HepG2 (cell line): ENCODE results near the gene MREG. TPM values are rescaled to one million over a fixed set of nuclear protein-coding genes. Genes with fewer than 3 reads are reported as not detected.

Experiments
- ARNT ChIP-seq: fragments of 450-650 bp; IDR thresholded peaks from 2 replicates; pipeline ENCODE4 v1.6.1; 2017
- EED ChIP-seq: sonication (generic); formaldehyde crosslinking; IDR thresholded peaks from 2 replicates; pipeline ENCODE4 v1.5.0; 2020; ENCODE audit warnings: mild to moderate bottlenecking, missing genetic modification reagents
- EP300 ChIP-seq, 3 experiments: sonication (generic) in 1 of 3; formaldehyde crosslinking in 1 of 3; IDR thresholded peaks; 2 replicates each; pipeline versions ENCODE4 v1.5.1 to v1.6.1; 2011 to 2020; ENCODE audit warnings: low read depth in 2 of 3, low read length in 2 of 3, borderline replicate concordance in 1 of 3, improper control_type of control experiment in 1 of 3, mild to moderate bottlenecking in 1 of 3, missing genetic modification reagents in 1 of 3, moderate library complexity in 1 of 3
- KIAA2018 ChIP-seq: sonication (generic); formaldehyde crosslinking; IDR thresholded peaks from 2 replicates; pipeline ENCODE4 v1.5.0; 2020; ENCODE audit warnings: mild to moderate bottlenecking, missing genetic modification reagents, borderline replicate concordance
- RBAK ChIP-seq: sonication (generic); formaldehyde crosslinking; IDR thresholded peaks from 2 replicates; pipeline ENCODE4 v1.5.1; 2020; ENCODE audit warnings: mild to moderate bottlenecking, missing genetic modification reagents
- ZBTB38 ChIP-seq: sonication (generic); formaldehyde crosslinking; IDR thresholded peaks from 2 replicates; pipeline ENCODE4 v1.5.1; 2020; ENCODE audit warnings: mild to moderate bottlenecking, missing genetic modification reagents
- ZNF230 ChIP-seq: sonication (generic); formaldehyde crosslinking; IDR thresholded peaks from 2 replicates; pipeline ENCODE4 v1.4.0; 2020; ENCODE audit warnings: mild to moderate bottlenecking, missing genetic modification reagents
- polyA plus RNA-seq, 8 experiments: library from polyadenylated mRNA; depleted of rRNA in 3 of 8; stranded (reverse) in 7 of 8; unstranded in 1 of 8; fragments of >200 nt; fragmentation: Illumina TruSeq in 4 of 8; extraction: Trizol in 4 of 8; gene quantifications; 2 replicates each; pipeline versions ENCODE4 v1.2.1 to v1.2.3, GENCODE V29; 2011 to 2016; ENCODE audit warnings: low read depth in 4 of 8, missing spikeins in 1 of 8, mixed read lengths in 1 of 8; ENCODE audit not compliant: insufficient read depth in 1 of 8
- total RNA-seq, 5 experiments: library from RNA; depleted of rRNA; stranded (reverse); fragments of >200 nt; fragmentation: Illumina TruSeq; extraction: Trizol; gene quantifications; 2 replicates each; pipeline ENCODE4 v1.2.3, GENCODE V29; 2016; ENCODE audit warnings: low read depth in 1 of 5

MREG gene
- total and polyA plus RNA-seq, 2 of the 13 experiments (the other 11 are each of a cell fraction or from before 2014, with no cell fraction given): 7.5 to 23.3 TPM

GRCh38 chr2:215900203-215900611 is 113.1 kb downstream of the MREG start (continued):
- no peak for TF ChIP-seq KIAA2018 (CRISPR knock-in tag)
- TF ChIP-seq EED (CRISPR knock-in tag): no peak
- TF ChIP-seq EP300 (IDR thresholded peaks at IDR 0.05; ENCODE audit: low read depth in 2 of 2, low read length in 2 of 2): peak in 1 of 2 experiments; percentile 7; a peak in 1 of 4 replicates
- TF ChIP-seq EP300 (CRISPR knock-in tag; IDR thresholded peaks at IDR 0.05; ENCODE audit: borderline replicate concordance): no peak
- no peak for TF ChIP-seq ZNF230
- no peak for TF ChIP-seq ZBTB38 (CRISPR knock-in tag)
- no peak for TF ChIP-seq ARNT
- no peak for TF ChIP-seq RBAK (CRISPR knock-in tag)
